ENCODE data around the gene TMEM30A.

Gene TMEM30A

DNA sequence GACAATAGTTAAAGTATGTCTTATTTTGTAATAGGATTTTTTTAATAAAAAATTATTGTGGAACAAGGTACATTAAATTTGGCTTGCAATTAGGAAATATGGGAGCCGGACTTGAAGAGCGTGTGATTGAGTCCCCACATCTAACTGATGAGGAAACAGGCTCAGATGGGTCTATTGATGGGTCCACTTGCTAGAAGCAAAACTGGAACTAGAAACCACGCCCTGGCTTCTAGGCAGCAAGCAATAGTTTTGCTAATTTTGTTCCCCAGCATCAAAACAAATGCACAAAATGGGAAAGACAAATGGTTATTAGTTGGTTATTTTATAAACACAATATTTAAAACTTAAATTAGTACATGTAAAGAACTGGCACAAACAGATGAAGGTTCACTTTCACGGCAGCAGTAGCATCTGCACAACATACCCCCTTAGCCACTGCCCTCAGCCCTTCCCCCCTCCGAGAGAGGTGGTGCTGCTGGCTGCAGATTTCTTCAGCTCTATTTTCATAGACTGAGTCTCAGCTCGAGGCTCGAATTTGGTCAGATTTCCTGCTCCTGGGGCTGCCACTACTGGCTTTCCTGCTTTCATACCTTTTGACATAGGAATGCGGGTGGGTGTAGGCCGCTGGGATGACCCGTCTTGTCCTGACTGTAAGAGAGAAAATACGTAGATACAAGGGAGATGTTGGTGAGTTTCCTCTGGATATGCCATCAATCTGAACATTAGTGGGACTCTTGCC lies 23.8 kb upstream of the TMEM30A start:
- ChIA-PET CTCF (interaction anchor here (1.1 to 1.3 kb wide), 3 partner anchors 9 to 196 kb away, joined by 3 to 5 read pairs (median 4); no protein-coding TSS in a partner anchor), POLR2A (no interaction called here)
- TF ChIP-seq YY2 (tag by site-specific recombination; IDR thresholded peaks at IDR 0.05) (no peak), REPIN1 (tag by site-specific recombination; IDR thresholded peaks at IDR 0.05; ENCODE audit: low read depth) (no peak), ZNF366 (tag by site-specific recombination; conservative IDR thresholded peaks at IDR 0.05) (no peak), ZNF544 (tag by site-specific recombination; IDR thresholded peaks at IDR 0.05) (no peak), ZSCAN23 (tag by site-specific recombination; IDR thresholded peaks at IDR 0.05) (no peak), ZBTB1 (tag by site-specific recombination; IDR thresholded peaks at IDR 0.05) (no peak), ZNF473 (tag by site-specific recombination; IDR thresholded peaks at IDR 0.05) (no peak), ZNF112 (tag by site-specific recombination; IDR thresholded peaks at IDR 0.05) (no peak), ZNF426 (tag by site-specific recombination; IDR thresholded peaks at IDR 0.05) (no peak), SCRT1 (tag by site-specific recombination; IDR thresholded peaks at IDR 0.05; ENCODE audit: borderline replicate concordance) (no peak), ZFP3 (tag by site-specific recombination; IDR thresholded peaks at IDR 0.05; ENCODE audit: low read depth) (no peak), ZNF174 (tag by site-specific recombination; IDR thresholded peaks at IDR 0.05) (no peak), ZNF433 (tag by site-specific recombination; IDR thresholded peaks at IDR 0.05; ENCODE audit: low read depth) (no peak), ZNF221 (tag by site-specific recombination; IDR thresholded peaks at IDR 0.05; ENCODE audit: borderline replicate concordance) (no peak), ZNF645 (tag by site-specific recombination; IDR thresholded peaks at IDR 0.05) (no peak)

DNA sequence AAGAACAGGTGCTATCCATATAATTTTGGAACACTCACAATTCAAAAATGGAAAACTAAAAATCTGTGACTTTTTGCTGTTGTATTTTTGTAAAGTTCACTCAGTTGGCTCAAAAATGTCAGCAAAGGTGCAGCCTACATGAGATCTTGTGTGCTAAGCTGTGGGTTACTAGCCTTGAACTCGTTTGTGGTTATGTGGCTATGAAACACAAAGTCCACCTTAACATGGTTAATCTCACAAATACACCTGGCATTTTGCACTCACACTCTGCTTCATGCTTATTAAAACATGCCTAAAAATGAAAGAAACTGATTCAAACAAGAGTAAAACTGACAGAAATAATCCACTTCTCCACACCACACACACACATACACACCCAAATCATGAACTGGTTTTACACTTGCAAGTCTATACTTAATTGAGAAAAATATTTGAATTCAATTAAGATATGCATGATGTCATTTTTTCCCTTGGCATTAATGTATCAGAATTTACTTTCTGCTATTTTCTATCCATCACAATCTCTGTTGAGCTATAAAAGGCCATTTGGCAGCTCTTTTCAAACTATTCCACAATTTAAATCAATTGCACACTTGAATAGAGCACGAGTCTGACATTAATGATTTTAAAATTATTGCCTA lies 22.9 kb upstream of the TMEM30A start:
- ChIA-PET POLR2A (no interaction called here), CTCF (interaction anchor here (0.9 to 1.3 kb wide), 4 partner anchors 10 to 197 kb away, joined by 3 to 5 read pairs (median 4); no protein-coding TSS in a partner anchor)
- Histone ChIP-seq H3K9me3 (ENCODE audit: control insufficient read depth, insufficient read depth, low read depth, low read length) (no peaks in the 10 kb centered on the region), H3K27ac (ENCODE audit: extremely low read depth, low read depth, low read length) (no peak overlapping the region), H3K4me3 (ENCODE audit: low read depth, low read length) (no peak overlapping the region), H3K36me3 (ENCODE audit: control insufficient read depth in 2 of 2, insufficient read depth in 1 of 2, low read length in 2 of 2) (no peaks in the 10 kb centered on the region), H3K4me1 (ENCODE audit: control insufficient read depth, insufficient read depth, low read length) (no peaks in the 10 kb centered on the region)
- TF ChIP-seq ZNF202 (tag by site-specific recombination; IDR thresholded peaks at IDR 0.05; ENCODE audit: borderline replicate concordance), result no peak
- TF ChIP-seq ZNF23 (tag by site-specific recombination; IDR thresholded peaks at IDR 0.05; ENCODE audit: borderline replicate concordance), result no peak
- TF ChIP-seq ATF2 (tag by site-specific recombination; IDR thresholded peaks at IDR 0.05; ENCODE audit: low read depth), result peak; percentile 73
- TF ChIP-seq EGR2 (tag by site-specific recombination; IDR thresholded peaks at IDR 0.05; ENCODE audit: low read depth), result no peak

More for the DNA sequence above, 23.8 kb upstream of the TMEM30A start:
- no peak overlapping the region for H3K4me3 ChIP-seq (ENCODE audit: low read depth, low read length)
- no peaks in the 10 kb centered on the region for H3K4me1 ChIP-seq (ENCODE audit: control insufficient read depth, insufficient read depth, low read length)
- H3K9me3 ChIP-seq (ENCODE audit: control insufficient read depth, insufficient read depth, low read depth, low read length), result no peaks in the 10 kb centered on the region
- no peak overlapping the region for H3K27ac ChIP-seq (ENCODE audit: extremely low read depth, low read depth, low read length)
- no peaks in the 10 kb centered on the region for H3K36me3 ChIP-seq (ENCODE audit: control insufficient read depth in 2 of 2, insufficient read depth in 1 of 2, low read length in 2 of 2)

DNA sequence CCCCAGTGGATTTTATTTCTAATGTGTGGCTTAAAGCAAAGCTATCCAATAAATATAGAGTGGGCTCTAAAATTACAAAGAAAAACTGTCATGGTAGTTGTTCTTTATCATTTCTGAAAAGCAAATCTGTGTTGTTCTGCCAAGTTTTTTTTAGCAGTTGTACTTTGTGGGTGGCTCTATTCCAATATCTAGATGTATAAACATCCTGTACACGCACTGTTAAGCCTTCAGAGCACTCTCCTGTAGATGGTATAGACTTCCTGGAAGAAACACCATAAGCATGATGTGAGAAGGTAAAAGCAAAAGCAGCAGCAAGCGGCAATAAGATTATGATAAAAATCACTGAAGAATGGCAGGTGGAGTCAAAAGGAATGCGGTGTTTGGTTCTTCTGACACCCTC lies 21.5 kb upstream of the TMEM30A start:
- H3K36me3 ChIP-seq (ENCODE audit: control insufficient read depth in 2 of 2, insufficient read depth in 1 of 2, low read length in 2 of 2), result no peaks in the 10 kb centered on the region
- H3K9me3 ChIP-seq (ENCODE audit: control insufficient read depth, insufficient read depth, low read depth, low read length), result no peaks in the 10 kb centered on the region
- H3K4me3 ChIP-seq (ENCODE audit: low read depth, low read length), result no peak overlapping the region
- POLR2A ChIA-PET, result no interaction called here
- TF ChIP-seq ZNF513 (tag by site-specific recombination; IDR thresholded peaks at IDR 0.05) (no peak), ZNF26 (tag by site-specific recombination; IDR thresholded peaks at IDR 0.05) (no peak)
- H3K4me1 ChIP-seq (ENCODE audit: control insufficient read depth, insufficient read depth, low read length), result no peaks in the 10 kb centered on the region
- CTCF ChIA-PET, result interaction anchor here (0.7 to 1.8 kb wide), 7 partner anchors 9 to 388 kb away, joined by 3 to 8 read pairs (median 4); no protein-coding TSS in a partner anchor
- no peak overlapping the region for H3K27ac ChIP-seq (ENCODE audit: extremely low read depth, low read depth, low read length)

Data from HEK293 (cell line).